D341Med (cell line): ENCODE measurements around the gene MEMO1.
"Not testable (repeated sequence)": the region's sequence is repeated elsewhere in the genome, so short reads cannot be mapped to it uniquely, and the experiment has no call there.

Experiments used
- DNase-seq: peaks from one replicate; pipeline ENCODE4 v3.0.0; 2012; ENCODE audit warnings: low spot score

The MEMO1 gene

GRCh38 chr2:31957354-31958139 is 53.3 kb downstream of the MEMO1 start:
- DNase-seq, result no peak

- not testable (repeated sequence) for DNase-seq
Measured at GRCh38 chr2:31956934-31957333, 53.9 kb downstream of the MEMO1 start.

- DNase-seq, result no peak
Measured at GRCh38 chr2:31956312-31956711, 54.5 kb downstream of the MEMO1 start.

- DNase-seq, result not testable (repeated sequence)
Measured at GRCh38 chr2:31953095-31953494, 57.7 kb downstream of the MEMO1 start.

GRCh38 chr2:31950946-31951562 is 59.8 kb downstream of the MEMO1 start:
- no peak for DNase-seq

GRCh38 chr2:31947871-31948270 is 62.9 kb downstream of the MEMO1 start:
- no peak for DNase-seq

- no peak for DNase-seq
Measured at GRCh38 chr2:31946838-31947237, 64.0 kb downstream of the MEMO1 start.

GRCh38 chr2:31945572-31945935 is 65.3 kb downstream of the MEMO1 start:
- DNase-seq, result no peak

GRCh38 chr2:31944828-31945571 is 65.8 kb downstream of the MEMO1 start:
- no peak for DNase-seq

GRCh38 chr2:31943636-31944225 is 67.1 kb downstream of the MEMO1 start:
- DNase-seq, result no peak

GRCh38 chr2:31940920-31941319 is 69.9 kb downstream of the MEMO1 start:
- no peak for DNase-seq

- DNase-seq, result no peak
Measured at GRCh38 chr2:31937741-31938140, 73.1 kb downstream of the MEMO1 start.

- no peak for DNase-seq
Measured at GRCh38 chr2:31935370-31935769, 75.4 kb downstream of the MEMO1 start.

- no peak for DNase-seq
Measured at GRCh38 chr2:31933066-31933465, 77.7 kb downstream of the MEMO1 start.

GRCh38 chr2:31932589-31932988 is 78.2 kb downstream of the MEMO1 start:
- DNase-seq, result no peak

GRCh38 chr2:31931916-31932315 is 78.9 kb downstream of the MEMO1 start:
- DNase-seq, result no peak

- no peak for DNase-seq
Measured at GRCh38 chr2:31925517-31925916, 85.3 kb downstream of the MEMO1 start.

GRCh38 chr2:31923662-31924061 is 87.1 kb downstream of the MEMO1 start:
- DNase-seq, result no peak

- DNase-seq, result no peak
Measured at GRCh38 chr2:31922542-31923408, 88.0 kb downstream of the MEMO1 start.

- DNase-seq, result no peak
Measured at GRCh38 chr2:31920962-31921361, 89.8 kb downstream of the MEMO1 start.

- DNase-seq, result no peak
Measured at GRCh38 chr2:31919499-31919898, 91.3 kb downstream of the MEMO1 start.

- DNase-seq, result no peak
Measured at GRCh38 chr2:31909661-31910060, 101.1 kb downstream of the MEMO1 start.
